HG02973 (cell line): ENCODE results near the gene SPEM3.
A peak's percentile ranks its signal among the peaks of the same experiment; 100 is the strongest.

Source experiments
- ATAC-seq: cut with Tn5 transposase; IDR thresholded peaks from one replicate; pipeline ENCODE4 v1.9.1; 2021; ENCODE audit warnings: moderate library complexity; ENCODE audit not compliant: unreplicated experiment

Gene SPEM3

GRCh38 chr17:7403977-7404736, 24.5 kb upstream of the SPEM3 start, which contains the start of gene TMEM256:
TMEM256 (minus strand) TSS chr17:7404097; CDS start chr17:7404084, 13 bp downstream.
- ATAC-seq, result peak; percentile 91

DNA sequence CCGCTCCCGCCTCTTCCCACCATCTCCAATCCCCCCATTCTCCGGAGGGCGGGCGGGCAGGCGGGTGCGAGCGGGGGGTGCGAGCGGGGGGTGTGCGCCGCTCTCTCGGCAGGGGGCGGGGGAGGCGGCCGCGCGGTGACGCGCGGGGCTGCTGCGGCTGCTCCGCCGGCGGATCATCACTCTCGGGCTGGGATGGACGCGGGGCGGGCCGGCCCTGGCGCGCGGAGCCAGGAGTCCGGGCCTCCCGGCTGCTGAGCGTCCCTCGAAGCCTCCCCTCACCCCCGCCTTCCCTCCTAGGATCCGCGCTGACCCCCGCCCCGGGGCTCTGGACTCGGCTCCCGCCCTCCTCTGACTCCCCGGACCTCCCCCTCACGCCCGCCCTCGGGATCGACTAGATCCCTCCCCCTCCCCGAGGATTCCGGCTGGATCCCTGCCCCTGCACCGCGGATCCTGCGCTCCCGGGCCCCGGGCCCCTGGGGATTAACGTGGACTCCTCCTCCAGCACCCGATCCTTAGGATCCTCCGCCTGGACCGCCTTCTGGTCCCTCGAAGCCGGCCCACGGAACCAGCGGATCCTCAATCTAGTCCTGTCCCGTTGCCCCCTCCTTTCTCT, 23.8 kb upstream of the SPEM3 start:
- no peak for ATAC-seq

DNA sequence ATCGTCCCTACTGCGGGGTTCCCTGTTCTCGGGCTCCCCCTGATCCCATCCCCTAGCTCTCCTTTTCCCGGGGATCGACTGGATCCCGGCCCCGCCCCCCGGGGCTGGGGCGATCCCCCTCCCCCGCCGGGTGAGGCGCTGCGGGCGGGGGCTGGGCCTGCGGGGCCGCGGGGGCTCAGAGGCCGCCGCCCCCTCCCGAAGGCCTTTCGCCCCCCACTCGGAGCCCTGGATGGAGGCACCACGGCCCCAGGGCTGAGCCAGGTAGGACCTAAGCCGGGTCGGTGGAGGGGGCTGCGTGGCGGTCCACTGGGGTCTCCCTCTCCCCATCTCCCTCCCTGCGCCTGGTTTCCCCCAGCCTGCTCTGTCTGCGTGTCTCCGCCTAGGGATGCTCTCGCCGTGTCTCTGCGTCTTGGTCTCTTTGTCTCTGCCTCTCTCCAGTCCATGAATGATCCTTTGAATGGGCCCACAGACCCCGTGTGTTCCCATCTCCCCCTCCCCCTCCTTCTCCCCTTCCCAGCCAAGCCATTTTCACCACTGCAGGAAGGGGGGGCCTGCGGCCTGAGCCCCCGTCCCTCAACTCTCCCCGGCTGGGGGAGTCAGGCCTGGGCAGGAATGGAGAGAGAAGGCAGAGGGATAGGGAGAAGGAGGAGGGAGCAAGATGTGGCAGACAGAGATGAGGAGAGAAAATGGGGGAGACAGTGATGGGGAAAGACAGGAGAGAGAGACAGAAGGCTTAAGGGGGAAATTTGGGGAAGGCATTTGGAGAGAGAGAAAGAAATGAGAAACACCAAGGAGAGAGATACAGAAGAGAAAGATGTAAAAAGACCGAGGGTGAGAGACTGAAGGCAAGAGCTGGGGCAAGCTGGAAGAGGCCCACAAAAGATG, 23.1 kb upstream of the SPEM3 start:
- ATAC-seq, result no peak

DNA sequence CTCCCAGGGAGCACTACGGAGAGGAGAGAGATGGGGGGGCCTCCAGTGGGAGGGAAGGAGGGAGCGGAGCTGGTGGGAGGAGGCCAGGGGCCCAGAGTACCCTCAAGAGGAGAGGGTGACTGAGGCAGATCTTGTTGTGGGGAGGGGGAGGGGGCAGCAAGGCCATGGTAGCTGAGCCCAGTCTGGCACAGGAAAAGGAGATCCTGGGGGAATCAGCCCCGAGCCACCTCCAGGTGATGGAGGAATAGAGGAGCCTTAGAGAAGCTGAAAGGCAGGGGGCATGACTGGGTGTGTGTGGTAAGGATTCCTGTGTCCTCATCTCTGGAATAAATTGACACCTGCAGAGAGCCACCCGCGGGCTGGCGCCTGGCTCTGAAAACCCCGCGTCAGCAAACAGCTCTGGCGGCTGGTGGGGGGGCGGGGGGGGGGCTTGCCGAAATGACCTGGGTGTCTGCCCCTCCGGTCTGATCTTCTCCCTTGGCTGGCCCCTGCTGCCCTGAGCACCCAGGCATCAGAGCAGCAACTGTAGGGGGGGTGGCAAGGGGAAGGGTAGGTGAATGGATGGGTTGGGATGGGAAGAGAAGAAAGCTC, 22.3 kb upstream of the SPEM3 start:
- no peak for ATAC-seq

DNA sequence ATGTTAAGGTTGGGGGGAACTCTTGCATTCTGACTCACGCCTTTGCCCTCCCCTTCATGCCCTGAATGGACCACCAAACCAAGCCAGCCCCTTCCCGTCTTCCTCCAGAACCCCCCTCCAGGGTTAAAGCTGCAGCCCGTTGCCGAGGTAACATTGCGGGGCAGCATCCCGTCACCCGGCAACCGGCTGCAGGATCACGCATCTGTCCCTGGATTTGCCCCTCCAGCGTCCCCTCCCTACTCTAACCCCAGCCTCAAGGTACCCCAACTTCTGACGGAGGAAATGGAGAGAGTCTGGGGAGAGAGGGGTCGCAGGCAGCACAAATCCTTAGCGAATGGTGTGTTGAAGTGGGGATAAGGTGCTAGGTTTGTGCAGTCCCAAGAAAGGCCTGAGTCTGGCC, 21.6 kb upstream of the SPEM3 start:
- no peak for ATAC-seq

- no peak for ATAC-seq
Measured at GRCh38 chr17:7407485-7408251, 21.0 kb upstream of the SPEM3 start, which contains the start of gene NLGN2. NLGN2 (plus strand) TSS chr17:7407845; CDS start chr17:7408256, 411 bp downstream.

GRCh38 chr17:7408252-7408727, 20.4 kb upstream of the SPEM3 start:
- ATAC-seq, result no peak

- ATAC-seq, result no peak
Measured at GRCh38 chr17:7408863-7409262, 19.8 kb upstream of the SPEM3 start.

DNA sequence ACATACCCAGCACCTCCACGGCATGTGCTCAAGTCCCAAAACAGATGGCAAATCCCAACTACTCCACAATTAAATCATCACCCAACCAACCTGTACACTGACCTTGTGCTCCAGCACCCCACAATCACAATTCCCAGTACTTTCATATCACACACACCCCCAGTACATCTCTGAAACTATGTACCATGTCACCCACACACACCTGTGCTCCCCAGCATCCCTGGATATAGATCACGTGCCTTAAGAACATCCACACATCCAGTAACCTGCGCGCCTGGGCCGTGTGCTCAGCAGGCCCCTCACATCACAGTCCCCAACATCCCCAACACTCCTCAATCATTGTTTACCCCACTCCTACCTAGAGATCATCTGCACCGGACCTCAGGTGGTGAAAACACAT, 18.9 kb upstream of the SPEM3 start:
- ATAC-seq, result no peak

- ATAC-seq, result no peak
Measured at GRCh38 chr17:7410634-7411426, 17.8 kb upstream of the SPEM3 start.

GRCh38 chr17:7411427-7411750, 17.3 kb upstream of the SPEM3 start:
- no peak for ATAC-seq

DNA sequence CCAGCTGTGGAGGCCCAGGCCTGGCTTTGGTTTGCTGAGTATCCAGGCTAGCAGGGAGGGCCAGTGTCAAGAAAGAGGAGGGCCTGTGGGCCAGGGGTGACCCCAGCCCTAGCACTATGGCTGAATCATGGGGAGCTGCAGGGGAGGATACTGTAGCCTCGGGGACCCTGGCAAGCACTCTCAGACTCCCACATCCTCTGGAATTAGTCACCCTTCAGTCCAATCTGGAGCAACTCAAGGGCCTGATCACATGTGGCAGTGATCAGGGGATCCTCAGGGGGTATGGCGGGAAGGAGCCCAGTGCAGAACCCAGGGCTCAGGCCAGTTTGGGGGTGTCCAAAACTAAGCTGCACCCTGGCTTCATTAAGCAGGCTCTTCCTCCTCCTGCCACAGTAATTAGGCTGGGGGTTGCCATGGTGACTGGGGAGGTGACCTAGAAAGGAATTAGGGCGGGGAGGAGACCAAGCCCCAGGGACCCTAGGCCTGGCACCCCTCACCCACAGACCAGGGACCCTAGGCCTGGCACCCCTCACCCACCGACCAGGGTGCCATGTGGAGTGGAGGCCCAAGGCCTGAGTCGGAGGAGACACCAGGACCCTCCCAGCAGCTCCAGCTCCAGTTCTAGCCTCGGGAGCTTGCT, 15.2 kb upstream of the SPEM3 start:
- no peak for ATAC-seq

GRCh38 chr17:7414837-7415236, 13.8 kb upstream of the SPEM3 start:
- ATAC-seq, result no peak

- ATAC-seq, result no peak
Measured at GRCh38 chr17:7415784-7416183, 12.9 kb upstream of the SPEM3 start.

- no peak for ATAC-seq
Measured at GRCh38 chr17:7416323-7416722, 12.3 kb upstream of the SPEM3 start.

- no peak for ATAC-seq
Measured at GRCh38 chr17:7417056-7417655, 11.5 kb upstream of the SPEM3 start.

GRCh38 chr17:7418472-7419152, 10.0 kb upstream of the SPEM3 start:
- no peak for ATAC-seq
